ENCODE results near the gene IGSF21.

GRCh38 chr1:18241891-18242290 lies 134.3 kb downstream of the IGSF21 start:
- TF ChIP-seq TAF1 (IDR thresholded peaks at IDR 0.05; ENCODE audit: low read depth, low read length) (no peak), POLR2A (IDR thresholded peaks at IDR 0.05; ENCODE audit: low read depth, low read length) (no peak), SPI1 (IDR thresholded peaks at IDR 0.05; ENCODE audit: low read depth, low read length) (no peak), POLR2AphosphoS5 (IDR thresholded peaks at IDR 0.05; ENCODE audit: low read depth, low read length) (no peak), POU2F2 (IDR thresholded peaks at IDR 0.05; ENCODE audit: low read depth, low read length) (no peak)

Measured in GM12891 (cell line).